ENCODE results near the gene KLHL17. TPM values are rescaled to one million over a fixed set of nuclear protein-coding genes. Genes with fewer than 3 reads are reported as not detected.

The KLHL17 gene
- total and polyA plus RNA-seq, 10 donors, result 12.0 to 31.6 (median 18.8) TPM

GRCh38 chr1:1003618-1004419, 43.4 kb downstream of the KLHL17 start:
- Histone ChIP-seq H3K4me3 (no peak overlapping the region), H3K4me1 (peaks cover 5 to 61% (median 45%) of the 10 kb centered on the region in 6 donors), H3K9me3 (no peaks in the 10 kb centered on the region), H3K36me3 (no peaks in the 10 kb centered on the region), H3K27me3 (replicated peaks in 1 of 7) (peaks cover 0 to 81% (median 58%) of the 10 kb centered on the region in 7 donors), H3K27ac (no peak overlapping the region)
- TF ChIP-seq CTCF (IDR thresholded peaks at IDR 0.05 in 8 of 11, conservative IDR thresholded peaks at IDR 0.05 in 3 of 11) (no peak), POLR2AphosphoS5 (IDR thresholded peaks at IDR 0.05) (no peak), POLR2A (IDR thresholded peaks at IDR 0.05) (no peak)
- peak; percentile 70 for DNase-seq
- intact Hi-C loops (cut with DNase I; ENCODE audit: low total_unique reads), result no loop called here
- 74 to 86% (median 81%) methylated on average over 14 to 22 of the region's 22 CpGs for WGBS, 5 donors

GRCh38 chr1:1004420-1004779, 44.0 kb downstream of the KLHL17 start:
- intact Hi-C loops (cut with DNase I; ENCODE audit: low total_unique reads), result no loop called here

GRCh38 chr1:1004780-1005697, 44.7 kb downstream of the KLHL17 start:
- Histone ChIP-seq H3K9me3 (no peaks in the 10 kb centered on the region), H3K27me3 (replicated peaks in 1 of 7) (peaks cover 0 to 69% (median 46%) of the 10 kb centered on the region in 7 donors), H3K4me3 (no peak overlapping the region), H3K27ac (no peak overlapping the region), H3K36me3 (no peaks in the 10 kb centered on the region), H3K4me1 (peaks cover 0 to 52% (median 33%) of the 10 kb centered on the region in 6 donors)
- 6 to 16% (median 13%) methylated on average over 14 to 21 of the region's 21 CpGs for WGBS, 5 donors
- no peak for TF ChIP-seq POLR2A (IDR thresholded peaks at IDR 0.05)
- peak in 2 of 3 donors; percentile 16 to 26 for TF ChIP-seq POLR2AphosphoS5 (IDR thresholded peaks at IDR 0.05)
- intact Hi-C loops (cut with DNase I; ENCODE audit: low total_unique reads), result no loop called here
- DNase-seq, result no peak

More at GRCh38 chr1:1004420-1004779, 44.0 kb downstream of the KLHL17 start:
- no peak overlapping the region for H3K27ac ChIP-seq
- TF ChIP-seq POLR2AphosphoS5 (IDR thresholded peaks at IDR 0.05), result no peak
- TF ChIP-seq POLR2A (IDR thresholded peaks at IDR 0.05), result no peak
- TF ChIP-seq CTCF (IDR thresholded peaks at IDR 0.05 in 8 of 11, conservative IDR thresholded peaks at IDR 0.05 in 3 of 11), result no peak
- WGBS, 5 donors, result 27 to 55% (median 47%) methylated on average over 4 to 7 of the region's 7 CpGs
- H3K27me3 ChIP-seq (replicated peaks in 1 of 7), result peaks cover 0 to 75% (median 52%) of the 10 kb centered on the region in 7 donors
- H3K4me1 ChIP-seq, result peaks cover 3 to 56% (median 39%) of the 10 kb centered on the region in 6 donors
- no peak for DNase-seq
- H3K9me3 ChIP-seq, result no peaks in the 10 kb centered on the region
- H3K36me3 ChIP-seq, result no peaks in the 10 kb centered on the region
- no peak overlapping the region for H3K4me3 ChIP-seq

GRCh38 chr1:1005774-1006304, 45.5 kb downstream of the KLHL17 start:
- peak; percentile 73 for DNase-seq
- Histone ChIP-seq H3K36me3 (no peaks in the 10 kb centered on the region), H3K9me3 (no peaks in the 10 kb centered on the region), H3K27me3 (replicated peaks in 1 of 7) (peaks cover 0 to 61% (median 38%) of the 10 kb centered on the region in 7 donors), H3K4me3 (no peak overlapping the region), H3K4me1 (peaks cover 0 to 44% (median 25%) of the 10 kb centered on the region in 6 donors), H3K27ac (no peak overlapping the region)
- TF ChIP-seq POLR2AphosphoS5 (IDR thresholded peaks at IDR 0.05), result no peak
- no peak for TF ChIP-seq POLR2A (IDR thresholded peaks at IDR 0.05)
- no peak for TF ChIP-seq CTCF (IDR thresholded peaks at IDR 0.05 in 8 of 11, conservative IDR thresholded peaks at IDR 0.05 in 3 of 11)
- WGBS, 5 donors, result 68 to 89% (median 86%) methylated on average over 4 to 23 of the region's 23 CpGs
- intact Hi-C loops (cut with DNase I; ENCODE audit: low total_unique reads), result no loop called here

Measured in spleen (tissue), 11 donors.